Measurements from ENCODE around the gene CPNE9. TPM values are rescaled to one million over a fixed set of nuclear protein-coding genes. Genes with fewer than 3 reads are reported as not detected.

The CPNE9 gene
- total and polyA plus RNA-seq, 2 experiments from 2014 or later, result 7.0 to 8.8 TPM

- TF ChIP-seq ZNF462 (CRISPR knock-in tag; IDR thresholded peaks at IDR 0.05) (no peak), EZH2phosphoT487 (IDR thresholded peaks at IDR 0.05; ENCODE audit: unreplicated experiment) (no peak), CTCF (conservative IDR thresholded peaks at IDR 0.05; ENCODE audit: low read depth in 2 of 2) (no peak)
Observed at GRCh38 chr3:9689757-9690156, 13.9 kb upstream of the CPNE9 start (continued).

GRCh38 chr3:9690451-9691450, 12.9 kb upstream of the CPNE9 start:
- Histone ChIP-seq H3K4me2 (no peak overlapping the region), H3K36me3 (ENCODE audit: insufficient read depth) (peaks cover 7% of the 10 kb centered on the region), H3K27ac (ENCODE audit: low read depth) (no peak overlapping the region), H4K20me1 (replicated peaks; ENCODE audit: insufficient read depth) (no peaks in the 10 kb centered on the region), H3K4me3 (no peak overlapping the region), H3K4me1 (ENCODE audit: insufficient read depth) (no peaks in the 10 kb centered on the region), H3F3A (replicated peaks; ENCODE audit: low read depth) (no peaks in the 10 kb centered on the region), H3K27me3 (ENCODE audit: insufficient read depth) (no peaks in the 10 kb centered on the region), H3K79me2 (replicated peaks; ENCODE audit: insufficient read depth) (no peaks in the 10 kb centered on the region), H3K9me2 (ENCODE audit: insufficient read depth) (no peaks in the 10 kb centered on the region), H2AFZ (no peak overlapping the region)
- no peaks in the 10 kb centered on the region; the same call in 2 of the 3 replicates for H3K9me3 Mint-ChIP-seq
- DNase-seq (ENCODE audit: low spot score) (no peak), ATAC-seq (no peak)
- no peak overlapping the region for H3K4me3 Mint-ChIP-seq
- peaks cover 2% of the 10 kb centered on the region for H3K27me3 Mint-ChIP-seq (ENCODE audit: insufficient read depth, low read depth, poor library complexity)
- H3K27ac Mint-ChIP-seq, result no peak overlapping the region
- peaks cover 28% of the 10 kb centered on the region for H3K36me3 Mint-ChIP-seq (ENCODE audit: low read depth)
- H3K4me1 Mint-ChIP-seq, result no peaks in the 10 kb centered on the region
- TF ChIP-seq ZNF462 (CRISPR knock-in tag; IDR thresholded peaks at IDR 0.05), result no peak
